ENCODE data around the gene CRYL1. TPM values are rescaled to one million over a fixed set of nuclear protein-coding genes. Genes with fewer than 3 reads are reported as not detected.
A peak's percentile ranks its signal among the peaks of the same experiment; 100 is the strongest.

The CRYL1 gene
- total RNA-seq, 1 donor from 2014 or later, result 3.6 TPM

DNA sequence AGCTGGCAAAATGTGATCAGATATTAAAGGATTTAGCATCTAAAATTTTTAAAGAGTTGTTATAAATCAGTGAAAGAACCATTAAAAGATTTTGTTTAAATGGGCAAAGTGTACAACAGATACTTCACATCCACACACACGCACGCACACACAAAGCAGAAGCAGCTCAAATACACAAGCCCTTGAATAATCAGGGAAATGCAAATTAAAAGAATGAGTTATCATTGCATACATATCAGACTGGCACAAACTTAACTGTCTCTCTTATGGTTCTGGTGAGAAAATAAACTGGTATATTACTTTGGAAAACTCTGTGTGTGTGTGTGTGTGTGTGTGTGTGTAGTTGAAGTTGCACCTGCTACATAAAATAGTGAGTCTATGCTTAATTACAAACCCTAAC, 59.3 kb downstream of the CRYL1 start:
- no peak overlapping the region for H3K27ac Mint-ChIP-seq
- H4K20me1 ChIP-seq (ENCODE audit: low read depth), result no peaks in the 10 kb centered on the region
- H3K36me3 ChIP-seq, result no peaks in the 10 kb centered on the region
- H3K4me1 ChIP-seq, result peaks cover 13% of the 10 kb centered on the region
- H2AFZ ChIP-seq (replicated peaks), result no peak overlapping the region
- H3K9ac ChIP-seq, result no peak overlapping the region
- H3K4me3 Mint-ChIP-seq, result no peak overlapping the region
- H3K27me3 ChIP-seq, result no peaks in the 10 kb centered on the region
- H3K36me3 Mint-ChIP-seq, result no peaks in the 10 kb centered on the region
- H3K4me3 ChIP-seq, result no peak overlapping the region
- H3K27me3 Mint-ChIP-seq (ENCODE audit: insufficient read depth, low read depth), result no peaks in the 10 kb centered on the region
- peaks cover 5% of the 10 kb centered on the region for H3K4me1 Mint-ChIP-seq
- no peaks in the 10 kb centered on the region for H3F3A ChIP-seq (ENCODE audit: low read depth)
- H3K9me3 ChIP-seq (ENCODE audit: low read depth), result no peaks in the 10 kb centered on the region
- no peak for DNase-seq (ENCODE audit: low spot score)
- H3K79me2 ChIP-seq (ENCODE audit: low read depth), result no peaks in the 10 kb centered on the region
- no peak overlapping the region for H3K4me2 ChIP-seq
- TF ChIP-seq, protein P1, sequence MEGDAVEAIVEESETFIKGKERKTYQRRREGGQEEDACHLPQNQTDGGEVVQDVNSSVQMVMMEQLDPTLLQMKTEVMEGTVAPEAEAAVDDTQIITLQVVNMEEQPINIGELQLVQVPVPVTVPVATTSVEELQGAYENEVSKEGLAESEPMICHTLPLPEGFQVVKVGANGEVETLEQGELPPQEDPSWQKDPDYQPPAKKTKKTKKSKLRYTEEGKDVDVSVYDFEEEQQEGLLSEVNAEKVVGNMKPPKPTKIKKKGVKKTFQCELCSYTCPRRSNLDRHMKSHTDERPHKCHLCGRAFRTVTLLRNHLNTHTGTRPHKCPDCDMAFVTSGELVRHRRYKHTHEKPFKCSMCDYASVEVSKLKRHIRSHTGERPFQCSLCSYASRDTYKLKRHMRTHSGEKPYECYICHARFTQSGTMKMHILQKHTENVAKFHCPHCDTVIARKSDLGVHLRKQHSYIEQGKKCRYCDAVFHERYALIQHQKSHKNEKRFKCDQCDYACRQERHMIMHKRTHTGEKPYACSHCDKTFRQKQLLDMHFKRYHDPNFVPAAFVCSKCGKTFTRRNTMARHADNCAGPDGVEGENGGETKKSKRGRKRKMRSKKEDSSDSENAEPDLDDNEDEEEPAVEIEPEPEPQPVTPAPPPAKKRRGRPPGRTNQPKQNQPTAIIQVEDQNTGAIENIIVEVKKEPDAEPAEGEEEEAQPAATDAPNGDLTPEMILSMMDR (IDR thresholded peaks at IDR 0.05), result no peak
- TF ChIP-seq EZH2 (IDR thresholded peaks at IDR 0.05) (no peak), EZH2phosphoT487 (IDR thresholded peaks at IDR 0.05) (no peak)
- H3K27ac ChIP-seq, result no peak overlapping the region
- H3K9me3 Mint-ChIP-seq, result no peaks in the 10 kb centered on the region

- Mint-ChIP-seq H3K27ac (peak overlapping the region; percentile 43), H3K27me3 (ENCODE audit: insufficient read depth, low read depth) (no peaks in the 10 kb centered on the region), H3K9me3 (no peaks in the 10 kb centered on the region), H3K36me3 (no peaks in the 10 kb centered on the region), H3K4me1 (peaks cover 5% of the 10 kb centered on the region), H3K4me3 (no peak overlapping the region)
- Histone ChIP-seq H3K27ac (no peak overlapping the region), H2AFZ (replicated peaks) (peak overlapping the region; percentile 50), H3K9me3 (ENCODE audit: low read depth) (no peaks in the 10 kb centered on the region), H3K79me2 (ENCODE audit: low read depth) (no peaks in the 10 kb centered on the region), H3K36me3 (no peaks in the 10 kb centered on the region), H3K4me3 (no peak overlapping the region), H3K4me2 (no peak overlapping the region), H4K20me1 (ENCODE audit: low read depth) (no peaks in the 10 kb centered on the region), H3K9ac (no peak overlapping the region), H3K27me3 (no peaks in the 10 kb centered on the region), H3F3A (ENCODE audit: low read depth) (no peaks in the 10 kb centered on the region), H3K4me1 (peaks cover 13% of the 10 kb centered on the region)
- DNase-seq (ENCODE audit: low spot score), result no peak
- TF ChIP-seq, protein P1 (IDR thresholded peaks at IDR 0.05), result no peak
- TF ChIP-seq EZH2 (IDR thresholded peaks at IDR 0.05) (no peak), EZH2phosphoT487 (IDR thresholded peaks at IDR 0.05) (no peak)
Measured at GRCh38 chr13:20465218-20465879, 60.3 kb downstream of the CRYL1 start.

GRCh38 chr13:20462921-20463320, 62.7 kb downstream of the CRYL1 start:
- Histone ChIP-seq H2AFZ (replicated peaks) (peak overlapping the region; percentile 17), H3K27ac (no peak overlapping the region), H3K27me3 (no peaks in the 10 kb centered on the region), H3K4me1 (peaks cover 13% of the 10 kb centered on the region), H3K9ac (no peak overlapping the region), H3K9me3 (ENCODE audit: low read depth) (no peaks in the 10 kb centered on the region), H3F3A (ENCODE audit: low read depth) (no peaks in the 10 kb centered on the region), H3K4me2 (no peak overlapping the region), H4K20me1 (ENCODE audit: low read depth) (no peaks in the 10 kb centered on the region), H3K79me2 (ENCODE audit: low read depth) (no peaks in the 10 kb centered on the region), H3K4me3 (no peak overlapping the region), H3K36me3 (no peaks in the 10 kb centered on the region)
- H3K27me3 Mint-ChIP-seq (ENCODE audit: insufficient read depth, low read depth), result no peaks in the 10 kb centered on the region
- no peak for DNase-seq (ENCODE audit: low spot score)
- H3K4me3 Mint-ChIP-seq, result no peak overlapping the region
- H3K4me1 Mint-ChIP-seq, result peaks cover 5% of the 10 kb centered on the region
- H3K9me3 Mint-ChIP-seq, result no peaks in the 10 kb centered on the region
- no peak overlapping the region for H3K27ac Mint-ChIP-seq
- TF ChIP-seq, protein P1 (IDR thresholded peaks at IDR 0.05), result no peak
- TF ChIP-seq EZH2 (IDR thresholded peaks at IDR 0.05) (no peak), EZH2phosphoT487 (IDR thresholded peaks at IDR 0.05) (no peak)
- no peaks in the 10 kb centered on the region for H3K36me3 Mint-ChIP-seq

Measured in neural progenitor cell (in vitro differentiated cells).